Skeletal muscle cell (primary cell): ENCODE measurements around the gene CDCA5.
"Not testable (repeated sequence)": the region's sequence is repeated elsewhere in the genome, so short reads cannot be mapped to it uniquely, and the experiment has no call there.

Experiments
- DNase-seq: peaks from one replicate; pipeline ENCODE4 v3.0.0-alpha.2; 2010; ENCODE audit warnings: low read depth
- H3K4me3 ChIP-seq: 2 replicates; pipeline ENCODE4 v1.5.1; 2011; ENCODE audit warnings: low read depth, mild to moderate bottlenecking, control low read depth, low read length, moderate library complexity

Gene CDCA5

DNA sequence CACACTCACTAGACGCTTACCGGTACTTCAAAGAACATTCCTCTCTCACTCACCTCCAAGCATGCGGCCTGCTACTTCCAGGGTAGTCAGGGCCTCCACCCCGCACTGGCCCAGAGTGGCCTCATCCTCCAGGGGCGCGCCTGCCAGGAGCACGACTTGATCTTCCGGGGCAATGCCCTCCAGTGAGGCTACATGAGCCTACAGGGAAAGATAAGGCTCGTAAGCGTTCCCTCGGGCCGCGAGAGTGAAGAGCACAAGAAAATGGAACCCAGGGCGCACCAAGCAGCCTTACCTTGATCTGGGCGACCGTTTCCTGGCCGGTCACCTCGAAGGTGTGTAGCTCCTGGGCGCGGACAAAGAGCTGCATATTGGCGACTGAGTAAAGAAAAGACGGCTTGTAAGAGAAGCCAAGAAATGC, 37.6 kb upstream of the CDCA5 start:
- DNase-seq: no peak

GRCh38 chr11:65120831-65121230, 37.0 kb upstream of the CDCA5 start:
- DNase-seq: no peak
- peak overlapping the region; percentile 96 for H3K4me3 ChIP-seq

More for the DNA sequence above, 37.6 kb upstream of the CDCA5 start:
- H3K4me3 ChIP-seq: peak overlapping the region; percentile 96

DNA sequence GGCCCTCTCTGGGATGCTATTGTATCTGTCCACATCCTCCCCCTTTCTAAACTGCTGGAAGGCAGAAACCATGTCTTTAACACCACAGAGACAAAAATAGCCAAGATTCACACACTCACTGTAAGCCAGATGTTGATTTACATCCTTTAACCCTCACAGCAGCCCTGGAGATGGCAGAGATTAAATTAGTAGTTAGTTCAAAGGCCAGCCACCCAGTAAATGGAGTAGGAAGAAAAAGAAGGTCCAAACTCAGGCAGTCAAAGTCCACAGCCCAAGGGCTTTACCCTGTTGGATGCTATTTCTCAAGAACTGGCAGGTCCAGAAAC, 35.8 kb upstream of the CDCA5 start:
- no peak overlapping the region for H3K4me3 ChIP-seq

DNA sequence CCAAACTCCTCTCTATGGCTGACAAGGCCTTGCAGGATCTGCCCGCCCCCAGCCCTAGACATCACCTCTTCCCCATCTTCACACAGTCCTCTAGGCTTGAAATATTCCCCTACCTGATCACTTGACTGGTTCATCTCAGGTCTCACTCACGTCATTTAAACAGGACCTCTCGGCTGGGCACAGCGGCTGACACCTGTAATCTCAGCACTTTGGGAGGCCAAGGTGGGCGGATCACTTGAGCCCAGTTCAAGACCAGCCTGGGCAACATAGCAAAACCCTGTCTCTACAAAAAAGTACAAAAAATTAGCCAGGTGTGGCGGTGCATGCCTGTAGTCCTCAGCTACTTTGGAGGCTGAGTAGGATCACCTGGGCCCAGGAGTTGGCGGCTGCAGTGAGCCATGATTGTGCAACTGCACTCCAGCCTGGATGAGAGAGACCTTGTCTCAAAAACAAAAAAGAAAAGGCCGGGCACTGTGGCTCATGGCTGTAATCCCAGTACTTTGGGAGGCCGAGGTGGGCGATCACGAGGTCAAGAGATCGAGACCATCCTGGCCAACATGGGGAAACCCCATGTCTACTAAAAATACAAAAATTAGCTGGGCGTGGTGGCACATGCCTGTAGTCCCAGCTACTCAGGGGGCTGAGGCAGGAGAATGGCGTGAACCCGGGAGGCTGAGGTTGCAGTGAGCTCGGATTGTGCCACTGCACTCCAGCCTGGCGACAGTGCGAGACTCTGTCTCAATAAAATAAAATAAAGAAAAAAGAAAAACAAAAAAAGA, 35.2 kb upstream of the CDCA5 start:
- H3K4me3 ChIP-seq, DNase-seq: not testable (repeated sequence)

More for the DNA sequence above, 35.8 kb upstream of the CDCA5 start:
- DNase-seq: no peak

DNA sequence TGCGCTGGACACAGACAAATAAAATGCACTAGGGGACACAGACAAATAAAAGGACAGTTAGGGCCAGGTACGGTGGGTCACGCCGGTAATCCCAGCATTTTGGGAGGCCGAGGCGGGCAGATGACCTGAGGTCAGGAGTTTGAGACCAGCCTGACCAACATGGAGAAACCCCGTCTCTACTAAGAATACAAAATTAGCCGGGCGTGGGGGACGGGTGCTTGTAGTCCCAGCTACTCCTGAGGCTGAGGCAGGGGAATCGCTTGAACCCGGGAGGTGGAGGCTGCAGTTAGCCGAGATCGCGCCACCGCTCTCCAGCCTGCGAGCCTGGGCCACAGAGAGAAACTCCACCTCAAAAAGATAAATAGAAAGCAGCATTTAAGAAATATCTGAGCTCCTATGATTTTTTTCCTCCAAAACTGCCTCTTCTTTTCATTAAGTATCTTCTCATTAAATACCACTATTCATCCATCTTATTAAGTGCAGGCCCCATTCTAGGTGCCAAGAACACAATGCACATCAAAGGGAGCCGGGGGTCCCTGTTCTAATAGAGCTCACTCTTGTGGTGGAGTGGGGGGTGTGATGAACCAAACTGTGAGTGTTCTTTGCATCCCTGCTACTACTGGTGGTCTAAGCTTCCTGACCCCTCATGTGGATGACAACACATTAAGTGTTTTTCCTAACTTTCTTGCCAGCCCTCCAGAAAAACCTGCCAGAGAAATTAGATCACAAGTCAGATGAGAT, 34.4 kb upstream of the CDCA5 start:
- DNase-seq: no peak
- no peak overlapping the region for H3K4me3 ChIP-seq

- H3K4me3 ChIP-seq: peak within 1 kb of the TSS; percentile 79
- DNase-seq: peak; percentile 92
These were observed 33.6 kb upstream of the CDCA5 start, which contains the start of gene ZNHIT2 for GRCh38 chr11:65117206-65118096. ZNHIT2 (minus strand) TSS chr11:65117701; CDS start chr11:65117653, 48 bp downstream.

DNA sequence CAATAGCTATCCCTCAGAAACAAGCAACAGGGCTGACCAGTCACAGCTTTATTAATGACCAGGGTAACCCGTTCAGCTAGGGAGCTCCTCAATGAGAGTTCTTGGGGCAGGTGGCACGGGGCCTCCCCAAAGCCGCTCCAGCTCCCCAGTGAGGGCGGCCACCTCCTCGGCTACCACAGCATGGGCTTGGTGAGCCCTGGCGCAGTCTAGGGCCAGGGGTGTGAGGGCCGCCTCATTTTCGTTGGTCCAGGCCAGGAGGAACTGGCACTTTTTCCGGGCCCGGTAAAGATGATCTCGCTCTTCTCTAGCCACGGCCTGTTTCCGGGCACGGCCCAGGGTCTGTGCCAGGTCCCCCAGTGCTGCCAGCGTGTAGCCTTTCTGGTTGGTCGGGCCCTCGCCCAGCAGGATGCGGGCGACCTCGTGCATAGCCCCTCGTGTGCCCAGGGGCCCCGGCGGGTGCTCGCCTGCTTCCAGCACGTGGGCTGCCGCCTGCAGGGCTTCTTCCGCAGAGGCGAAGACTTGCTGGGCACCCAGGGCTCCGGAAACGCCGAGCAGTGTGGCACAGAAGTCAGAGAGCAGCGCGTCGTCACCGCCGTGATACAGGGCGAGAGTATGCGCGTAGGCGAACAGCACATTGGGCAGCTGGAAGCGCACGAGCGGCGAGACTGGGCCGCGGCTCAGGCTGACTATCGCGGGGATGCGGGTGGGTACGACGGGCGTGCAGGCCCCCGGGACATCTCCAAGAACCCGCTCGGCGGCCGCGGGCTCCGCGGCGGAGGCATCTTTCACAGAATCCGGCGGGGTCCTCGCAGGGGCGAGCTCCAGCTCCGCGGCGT, 32.7 kb upstream of the CDCA5 start:
- peak overlapping the region; percentile 79 for H3K4me3 ChIP-seq
- no peak for DNase-seq

GRCh38 chr11:65115361-65116082, 31.7 kb upstream of the CDCA5 start:
- DNase-seq: no peak
- no peak overlapping the region for H3K4me3 ChIP-seq

DNA sequence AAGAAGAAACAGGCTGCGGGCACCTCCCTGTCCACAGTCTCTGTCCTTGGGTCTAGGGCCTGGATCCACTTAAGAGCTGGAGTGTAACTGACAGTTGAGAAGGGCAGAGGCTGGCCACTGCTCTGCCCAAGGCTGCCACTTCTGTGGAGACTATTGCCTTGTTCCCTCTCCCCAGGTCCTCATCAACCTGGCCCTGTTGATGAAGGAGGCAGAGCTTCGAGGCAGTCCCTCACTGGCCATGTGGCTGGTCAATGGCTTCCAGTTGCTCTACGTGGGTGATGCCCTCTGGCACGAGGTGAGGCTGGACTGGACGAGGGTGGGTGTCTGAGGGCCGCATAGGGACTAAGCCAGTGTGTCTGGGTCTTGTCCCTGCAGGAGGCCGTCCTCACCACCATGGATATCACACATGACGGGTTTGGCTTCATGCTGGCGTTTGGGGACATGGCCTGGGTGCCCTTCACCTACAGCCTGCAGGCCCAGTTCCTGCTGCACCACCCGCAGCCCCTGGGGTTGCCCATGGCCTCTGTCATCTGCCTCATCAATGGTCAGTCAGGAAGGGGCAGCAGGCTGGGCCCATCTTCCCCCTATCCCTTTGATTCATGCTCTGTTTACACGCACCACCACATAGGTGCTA, 30.8 kb upstream of the CDCA5 start:
- no peak overlapping the region for H3K4me3 ChIP-seq
- DNase-seq: no peak

GRCh38 chr11:65113839-65114238, 30.0 kb upstream of the CDCA5 start:
- H3K4me3 ChIP-seq: no peak overlapping the region
- DNase-seq: no peak

DNA sequence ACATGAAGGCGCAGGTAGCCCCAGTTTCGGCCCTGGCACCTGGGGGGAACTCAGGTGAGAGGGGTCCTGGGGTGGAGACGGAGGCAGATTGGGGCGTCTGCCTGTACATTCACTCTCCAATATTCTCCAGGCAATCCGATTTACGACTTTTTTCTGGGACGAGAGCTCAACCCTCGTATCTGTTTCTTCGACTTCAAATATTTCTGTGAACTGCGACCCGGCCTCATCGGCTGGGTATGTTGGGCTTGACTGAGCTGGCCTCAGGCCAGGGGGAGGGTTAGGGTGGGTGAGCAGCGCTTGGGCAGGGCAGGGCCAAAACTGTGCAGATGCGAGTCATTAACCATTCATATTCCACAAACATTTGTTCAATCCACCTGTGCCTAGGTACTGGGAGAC, 29.5 kb upstream of the CDCA5 start:
- DNase-seq: no peak
- peak overlapping the region; percentile 56 for H3K4me3 ChIP-seq

DNA sequence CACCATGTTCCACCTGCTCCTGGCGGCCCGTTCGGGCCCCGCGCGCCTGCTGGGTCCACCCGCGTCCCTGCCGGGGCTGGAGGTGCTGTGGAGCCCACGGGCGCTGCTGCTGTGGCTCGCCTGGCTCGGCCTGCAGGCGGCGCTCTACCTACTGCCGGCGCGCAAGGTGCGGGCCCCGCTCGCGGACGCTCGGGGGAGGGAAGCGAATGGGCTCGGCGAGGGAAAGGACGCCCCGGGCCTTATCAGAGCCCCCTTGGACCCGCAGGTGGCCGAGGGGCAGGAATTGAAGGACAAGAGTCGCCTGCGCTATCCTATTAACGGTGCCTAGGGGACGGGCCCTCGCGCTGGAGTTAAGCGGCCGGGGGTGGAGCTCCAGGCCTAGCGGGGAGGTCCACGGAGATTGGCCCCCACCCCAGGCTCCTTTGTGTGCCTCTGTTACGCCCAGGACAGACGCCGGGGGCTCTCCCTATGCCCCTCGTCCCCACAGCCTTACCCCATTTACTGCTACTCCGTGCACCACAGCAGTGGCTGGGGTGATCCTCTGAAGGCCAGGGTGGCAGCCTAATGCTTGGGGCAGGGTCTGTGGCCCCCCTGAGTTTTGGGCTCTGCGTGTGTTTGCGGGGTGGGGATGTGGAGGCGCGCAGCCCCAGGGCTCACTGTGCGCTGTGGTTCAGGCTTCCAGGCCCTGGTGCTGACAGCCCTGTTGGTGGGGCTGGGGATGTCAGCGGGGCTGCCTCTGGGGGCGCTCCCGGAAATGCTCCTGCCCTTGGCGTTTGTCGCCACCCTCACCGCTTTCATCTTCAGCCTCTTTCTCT, 28.9 kb upstream of the CDCA5 start:
- H3K4me3 ChIP-seq: peak overlapping the region; percentile 56
- no peak for DNase-seq

DNA sequence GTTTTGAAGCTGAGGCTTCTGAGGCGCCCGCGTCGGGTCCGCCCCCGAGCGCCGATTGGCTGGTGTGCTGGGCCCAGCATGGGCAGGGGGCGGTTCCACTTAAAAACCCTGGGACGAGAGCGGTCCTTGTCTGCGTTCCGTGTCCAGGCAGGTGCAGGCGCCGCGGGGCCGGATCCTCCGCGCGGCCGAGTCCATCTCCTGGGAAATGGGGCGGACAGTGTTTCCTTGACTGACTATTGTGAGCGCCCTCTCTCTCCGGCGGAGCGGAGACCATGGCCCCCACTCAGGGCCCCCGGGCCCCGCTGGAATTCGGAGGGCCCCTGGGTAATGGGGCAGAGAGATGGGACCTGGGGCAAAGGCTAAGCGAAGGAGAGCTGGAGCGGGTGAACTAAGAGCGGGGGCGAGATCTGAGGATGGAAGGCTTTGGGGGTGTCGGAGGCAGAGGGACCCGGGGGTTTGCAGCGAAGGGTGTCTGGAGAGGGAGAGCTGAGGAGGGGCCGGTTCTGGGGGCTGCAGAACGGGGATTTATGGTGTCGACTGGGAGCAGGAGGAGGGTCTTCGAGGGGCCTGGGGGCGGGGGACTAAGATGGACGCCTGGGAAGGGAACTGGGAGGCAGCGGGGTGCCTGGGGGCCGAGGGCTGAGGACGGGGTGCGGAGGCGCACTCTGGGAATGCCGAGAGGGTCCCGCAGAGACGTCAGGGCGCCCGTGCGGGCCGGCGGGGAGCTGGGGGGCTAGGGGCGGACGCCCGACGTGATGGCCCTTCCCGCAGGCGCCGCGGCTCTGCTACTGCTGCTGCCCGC, 28.1 kb upstream of the CDCA5 start, which contains the start of gene TM7SF2:
TSS of gene TM7SF2 (plus strand) at position 129 of the 802 bp plus-strand sequence. CDS start at position 273, 144 bp downstream.
- peak within 1 kb of the TSS; percentile 56 for H3K4me3 ChIP-seq
- peak; percentile 62 for DNase-seq

- DNase-seq: no peak
- H3K4me3 ChIP-seq: no peak overlapping the region
These were observed 27.4 kb upstream of the CDCA5 start for GRCh38 chr11:65111159-65111743.

DNA sequence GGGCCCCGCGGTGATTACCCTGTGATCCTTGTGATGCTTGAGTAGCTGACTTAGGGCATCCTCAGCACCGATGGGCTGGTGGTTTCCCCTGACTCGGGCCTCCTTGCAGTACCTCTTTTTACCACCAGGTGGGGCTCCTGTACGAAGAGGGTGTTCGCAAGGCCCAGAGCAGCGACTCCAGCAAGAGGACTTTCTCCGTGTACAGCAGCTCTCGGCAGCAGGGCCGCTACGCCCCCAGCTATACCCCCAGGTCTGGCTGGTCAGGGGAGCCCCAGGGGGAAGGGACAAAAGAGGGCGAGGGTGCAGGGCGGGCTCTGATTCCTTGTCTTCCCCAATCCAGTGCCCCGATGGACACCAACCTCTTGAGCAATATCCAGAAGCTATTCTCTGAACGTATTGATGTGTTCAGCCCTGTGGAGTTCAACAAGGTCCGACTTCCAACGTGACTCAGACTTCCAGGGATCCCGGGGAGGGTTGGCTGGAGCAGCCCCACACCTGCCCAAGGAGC, 26.6 kb upstream of the CDCA5 start:
- no peak overlapping the region for H3K4me3 ChIP-seq
- no peak for DNase-seq
